HCEC 1CT (cell line): ENCODE results near the gene RHBDL1.
"Not testable (repeated sequence)": the region's sequence is repeated elsewhere in the genome, so short reads cannot be mapped to it uniquely, and the experiment has no call there.

Experiments used
- DNase-seq: peaks from one replicate; pipeline ENCODE4 v3.0.0-alpha.2; 2017

Gene RHBDL1

DNA sequence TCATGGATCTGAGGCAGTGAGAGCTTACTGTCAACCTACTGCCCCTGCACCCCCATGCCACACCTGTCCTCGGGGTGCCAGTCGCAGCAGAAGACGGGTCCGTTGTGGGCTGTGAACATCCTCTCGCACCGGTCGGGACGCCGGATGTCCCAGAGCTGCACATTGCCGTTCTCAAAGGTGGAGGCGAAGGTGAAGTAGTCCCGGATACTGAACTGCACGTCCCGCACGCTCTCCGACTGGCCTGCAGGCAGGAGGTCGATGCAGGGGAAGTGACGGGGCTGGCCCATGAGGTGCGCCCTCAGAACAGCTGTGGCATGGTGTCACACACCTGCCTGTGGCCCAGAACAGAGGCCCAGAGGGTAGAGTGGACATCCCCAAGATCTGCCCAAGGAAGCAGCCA lies 12.0 kb downstream of the RHBDL1 start:
- no peak for DNase-seq

DNA sequence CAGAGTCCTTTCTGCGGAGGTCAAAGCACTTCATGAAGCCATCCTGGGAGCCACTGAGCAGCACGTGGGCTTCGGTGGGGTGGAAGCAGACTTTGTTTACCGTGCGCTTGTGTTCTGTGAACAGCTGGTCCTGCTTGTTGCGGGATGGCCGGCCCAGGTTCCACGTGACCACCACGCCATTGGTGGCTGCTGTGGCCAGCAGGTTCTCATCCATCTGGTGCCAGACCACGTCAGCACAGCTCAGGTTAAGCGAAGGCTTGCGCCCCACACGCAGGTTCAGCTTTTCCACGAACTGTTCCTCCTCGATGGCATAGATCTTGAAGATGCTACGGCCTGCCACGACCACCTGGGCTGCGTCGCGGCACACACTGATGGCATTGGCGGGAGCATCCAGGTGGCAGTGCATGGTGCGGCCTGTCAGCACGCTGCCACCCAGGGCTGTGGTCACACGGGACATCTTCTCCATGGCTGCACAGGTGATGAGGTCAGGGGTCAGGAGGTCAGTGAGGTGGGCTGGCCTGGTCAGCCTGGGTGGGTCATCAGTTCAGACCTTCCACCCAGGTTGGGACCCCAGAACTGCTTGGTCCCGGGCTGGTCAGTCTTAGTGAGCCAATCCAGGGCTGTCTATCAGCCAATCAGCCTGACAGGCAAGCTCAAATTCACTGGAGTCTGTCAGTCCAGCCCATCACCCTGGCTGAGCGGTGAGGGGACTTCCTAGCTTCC lies 13.9 kb downstream of the RHBDL1 start:
- no peak for DNase-seq

DNA sequence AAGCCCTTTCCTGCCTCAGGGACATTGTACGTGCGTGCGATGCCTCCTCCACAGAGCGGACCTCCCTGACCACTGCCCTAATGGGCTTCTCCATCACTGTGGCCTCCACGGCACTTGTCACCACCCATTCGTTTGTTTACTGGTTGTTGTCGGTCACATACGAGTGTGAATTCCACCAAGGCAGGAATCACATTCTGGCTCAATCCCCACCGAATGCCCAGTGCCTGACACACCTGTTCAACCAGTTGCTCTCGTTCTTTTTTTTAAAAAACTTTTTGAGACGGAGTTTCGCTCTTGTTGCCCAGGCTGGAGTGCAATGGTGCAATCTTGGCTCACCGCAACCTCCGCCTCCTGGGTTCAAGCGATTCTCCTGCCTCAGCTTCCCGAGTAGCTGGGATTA lies 15.8 kb downstream of the RHBDL1 start:
- not testable (repeated sequence) for DNase-seq

DNA sequence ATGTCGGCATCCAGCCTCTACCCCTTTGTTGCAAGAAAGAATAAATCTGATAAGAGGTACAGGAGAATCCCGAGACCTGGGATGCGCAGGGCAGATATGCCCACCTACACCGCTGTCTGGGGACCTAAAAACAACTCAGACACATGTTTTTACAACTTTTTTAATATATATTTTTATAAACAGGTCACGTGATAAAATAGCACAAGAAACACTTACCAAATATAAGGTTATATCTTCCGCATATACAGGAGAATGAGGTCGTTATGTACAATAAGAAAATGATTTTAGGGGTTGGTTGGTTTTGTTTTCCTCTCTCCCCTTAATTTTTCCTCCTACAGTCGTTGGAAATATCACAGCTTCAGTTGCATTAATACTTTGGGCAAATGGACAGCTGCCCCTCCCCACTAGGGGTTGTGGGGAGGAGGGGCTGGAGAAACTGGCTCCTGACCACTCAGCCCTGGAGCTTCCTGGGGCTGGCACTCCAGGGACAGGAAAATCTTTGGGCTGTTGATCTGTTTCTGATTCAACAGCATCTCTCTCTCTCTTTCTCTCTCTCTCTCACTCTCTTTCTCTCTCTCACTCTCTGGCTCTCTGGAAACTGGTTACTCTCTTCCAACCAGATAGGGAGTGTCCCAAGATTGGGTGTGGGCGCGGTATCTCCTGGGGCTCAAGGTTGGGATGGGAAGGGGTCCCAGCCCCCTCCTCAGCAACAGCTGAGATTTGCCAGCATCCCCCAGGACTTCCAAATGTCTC lies 17.1 kb downstream of the RHBDL1 start:
- no peak for DNase-seq

DNA sequence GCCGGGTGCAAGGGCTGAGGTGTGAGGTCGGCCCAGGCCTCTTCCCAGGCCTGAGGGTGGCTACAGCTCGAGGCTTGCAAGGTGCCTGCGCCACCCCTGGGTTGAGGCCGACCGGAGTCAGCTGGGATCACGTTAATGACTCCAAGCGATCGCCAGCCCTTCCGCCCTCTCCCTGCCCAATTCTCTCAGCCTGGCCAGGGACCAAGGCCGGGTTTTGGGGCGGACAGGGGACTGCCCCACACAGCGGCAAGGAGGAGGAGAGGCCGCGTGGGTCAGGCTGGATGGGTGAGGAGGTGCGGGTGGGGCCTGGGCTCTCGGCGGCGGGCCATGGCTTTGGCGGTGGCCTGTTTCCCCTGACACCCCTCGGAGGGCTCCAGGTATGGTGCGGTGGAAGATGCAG lies 17.9 kb downstream of the RHBDL1 start:
- DNase-seq = no peak

DNA sequence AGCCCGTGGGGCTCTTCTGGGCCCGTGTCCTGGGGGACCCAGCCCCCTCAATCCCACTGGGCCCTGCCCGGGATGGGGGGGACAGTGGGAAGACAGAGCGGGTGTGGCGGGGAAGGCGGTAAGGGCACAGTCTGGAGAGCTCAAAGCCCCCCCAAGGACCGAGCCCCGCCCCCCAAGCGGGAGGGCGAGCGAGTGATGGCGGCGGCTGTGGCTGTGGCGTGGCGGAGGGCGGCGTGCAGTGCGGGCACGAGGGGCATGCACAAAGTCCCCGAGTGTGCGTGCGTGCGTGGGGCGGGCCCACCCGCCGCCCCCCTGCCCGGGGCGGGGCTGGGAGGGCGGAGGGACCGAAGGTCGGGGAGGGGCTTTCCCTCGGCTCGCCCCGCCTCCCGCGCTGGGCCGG lies 18.3 kb downstream of the RHBDL1 start:
- no peak for DNase-seq

DNA sequence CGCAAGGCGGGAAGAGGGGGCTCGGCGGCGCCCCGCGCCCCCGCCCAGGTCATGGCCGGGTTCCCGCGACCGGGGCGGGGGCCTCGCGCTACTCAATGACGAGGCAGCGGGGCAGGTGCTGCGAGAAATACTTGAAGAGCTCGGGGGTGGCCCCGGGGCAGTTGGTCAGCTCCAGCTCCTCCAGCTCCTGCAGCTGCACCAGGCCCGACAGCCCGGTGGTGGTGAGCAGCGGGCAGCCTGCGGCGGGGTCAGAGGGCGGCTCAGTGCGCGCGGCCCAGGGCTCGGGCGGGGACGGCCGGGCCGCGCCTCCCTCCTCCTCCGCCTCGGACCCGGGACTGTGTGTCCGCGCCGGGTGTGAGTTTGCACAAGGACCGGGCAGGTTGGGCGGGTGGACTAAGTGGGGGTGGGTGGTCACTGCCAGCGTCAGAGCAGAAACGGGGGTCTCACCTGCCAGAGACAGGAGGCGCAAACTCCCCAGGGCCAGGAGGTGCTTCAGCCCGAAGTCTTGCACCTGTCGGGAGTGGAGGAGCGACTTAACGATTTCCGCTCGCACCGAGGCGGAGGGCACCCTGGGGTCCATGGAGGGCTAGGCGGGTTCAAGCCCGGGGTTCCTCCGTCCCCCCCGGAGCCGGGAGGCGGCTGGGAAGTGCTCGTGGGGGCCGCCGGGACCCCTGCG lies 18.9 kb downstream of the RHBDL1 start:
- no peak for DNase-seq

DNA sequence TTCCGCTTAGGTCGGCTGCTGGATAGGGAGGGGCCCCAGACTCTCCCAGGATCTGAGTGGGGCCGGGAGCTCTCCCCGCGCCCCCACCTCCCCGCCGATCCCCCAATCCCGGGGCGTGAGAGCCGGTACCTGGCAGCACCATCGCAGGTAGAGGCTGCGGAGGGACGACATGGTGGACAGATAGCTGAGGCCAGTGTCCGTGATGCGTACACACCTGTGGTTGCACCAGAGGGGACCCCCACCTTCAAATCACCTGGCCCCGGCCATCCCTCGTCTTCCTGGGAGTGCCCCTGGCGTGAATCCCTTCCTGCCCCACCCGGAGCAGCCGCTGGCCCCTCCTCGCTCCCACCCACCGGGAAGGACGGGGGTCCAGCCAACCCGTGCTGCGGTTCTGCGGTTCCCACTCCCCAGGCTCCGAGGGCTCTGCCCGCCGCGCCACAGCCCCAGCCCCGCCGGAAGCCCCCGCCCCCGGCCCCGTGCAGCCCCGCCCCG lies 19.4 kb downstream of the RHBDL1 start:
- DNase-seq = no peak

DNA sequence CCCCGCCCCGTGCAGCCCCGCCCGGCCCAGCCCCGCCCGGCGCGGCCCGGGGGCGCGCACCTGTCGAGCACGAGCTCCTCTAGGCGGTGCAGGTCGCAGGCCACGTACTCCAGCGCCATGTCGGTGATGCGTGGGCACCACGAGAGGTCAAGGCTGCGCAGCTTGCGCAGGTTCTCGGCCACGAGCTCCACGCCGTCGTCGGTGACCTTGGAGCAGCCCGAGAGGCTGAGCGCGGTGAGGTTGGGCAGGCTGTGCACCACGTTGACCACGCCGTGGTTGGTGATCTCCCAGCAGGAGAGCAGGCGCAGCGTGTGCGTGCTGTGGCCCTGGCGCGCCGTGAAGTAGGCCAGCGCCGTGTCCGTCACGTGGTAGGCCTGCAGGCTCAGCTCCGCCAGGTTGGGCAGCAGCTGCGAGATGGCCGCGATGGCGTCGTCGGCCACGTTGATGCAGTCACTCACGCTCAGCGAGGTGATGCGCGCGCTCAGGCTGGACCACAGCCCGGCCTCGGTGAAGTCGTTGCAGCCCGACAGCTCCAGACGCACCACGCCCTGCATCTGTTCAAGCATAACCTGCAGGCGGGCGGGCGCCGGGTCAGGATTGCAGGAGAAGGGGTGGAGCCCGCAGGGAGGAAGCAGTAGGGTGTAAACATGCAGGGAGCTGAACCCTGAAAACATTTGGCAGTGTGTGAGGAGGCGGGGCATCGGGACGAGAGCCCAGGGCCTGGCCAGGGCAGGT lies 20.1 kb downstream of the RHBDL1 start:
- no peak for DNase-seq

DNA sequence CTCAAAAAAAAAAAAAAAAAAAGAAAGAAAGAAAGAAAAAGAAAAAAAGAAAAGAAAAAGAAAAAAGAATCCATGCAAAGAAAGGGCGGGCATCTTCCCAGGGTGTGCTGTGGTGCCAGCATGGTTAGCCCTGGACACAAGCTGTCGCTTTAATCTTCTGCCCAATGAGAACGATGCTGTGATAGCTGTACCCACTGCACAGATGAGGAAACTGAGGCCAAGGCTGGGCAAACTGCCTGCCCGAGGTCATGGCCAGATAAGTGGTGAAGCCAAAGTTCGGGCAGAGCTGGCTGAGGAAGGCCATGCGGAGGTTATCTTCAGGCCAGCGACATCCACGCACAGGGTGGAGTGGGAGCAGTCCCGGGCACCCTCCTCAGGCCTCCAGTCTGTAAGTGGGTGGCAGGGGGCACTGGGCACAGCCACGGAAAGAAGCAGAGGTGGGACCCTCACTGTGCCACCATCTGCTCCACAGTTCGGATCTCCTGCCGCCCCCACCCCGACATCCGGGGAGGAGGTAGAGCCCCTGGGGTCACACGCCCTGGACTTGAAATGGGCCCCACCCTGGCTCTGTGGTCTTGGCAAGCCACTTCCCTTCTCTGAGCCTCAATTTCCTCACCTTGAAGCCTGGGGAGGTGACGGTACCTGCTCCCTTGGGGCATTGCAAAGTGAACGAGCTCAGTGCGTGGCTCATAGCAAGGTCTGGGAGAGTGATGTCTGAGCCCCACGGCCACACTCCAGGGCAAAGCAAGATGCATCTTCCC lies 23.6 kb downstream of the RHBDL1 start:
- no peak for DNase-seq

DNA sequence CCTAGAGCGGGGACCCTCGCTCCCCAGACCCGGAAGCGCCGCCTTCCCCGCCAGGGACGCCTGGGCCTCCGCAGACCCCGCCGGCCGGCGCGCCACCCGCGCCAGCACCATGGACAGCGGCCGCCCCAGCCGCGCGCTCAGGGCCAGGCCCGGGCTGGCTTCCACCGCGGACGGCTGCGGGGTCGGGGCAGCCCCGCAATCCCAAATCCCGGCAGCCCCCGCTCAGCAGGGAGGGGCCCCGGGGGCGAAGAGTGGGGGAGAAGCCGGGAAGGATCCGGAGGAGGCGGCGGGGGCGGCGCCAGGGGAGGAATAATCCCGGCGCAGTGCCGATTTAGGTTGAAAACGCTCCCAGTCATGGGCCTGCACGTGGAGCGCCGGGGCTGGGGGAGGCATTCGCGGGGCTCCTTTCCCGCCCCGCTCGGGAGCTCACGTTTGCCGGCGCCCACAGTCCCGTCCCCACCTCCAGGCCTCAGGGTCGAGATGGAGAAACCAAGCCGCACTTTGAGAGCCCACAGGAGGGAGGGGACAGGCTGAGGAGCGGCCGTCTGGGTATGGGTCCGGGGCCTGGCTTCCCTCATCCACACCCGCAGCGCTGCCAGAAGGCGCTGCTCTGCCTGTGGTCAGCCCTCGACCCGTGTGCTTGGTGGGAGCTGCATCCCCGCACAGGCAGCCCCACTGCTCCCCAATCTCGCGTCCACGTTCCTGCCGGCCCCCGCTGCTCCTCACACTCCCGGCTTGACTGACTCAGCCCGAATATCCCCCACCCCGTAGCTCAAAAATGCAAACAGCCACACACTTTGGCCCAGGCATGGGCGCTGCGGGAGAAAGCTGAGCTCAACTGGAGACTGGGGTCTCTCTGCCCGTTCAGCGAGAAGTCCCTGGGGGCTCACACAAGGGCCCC lies 25.5 kb downstream of the RHBDL1 start:
- DNase-seq = no peak

DNA sequence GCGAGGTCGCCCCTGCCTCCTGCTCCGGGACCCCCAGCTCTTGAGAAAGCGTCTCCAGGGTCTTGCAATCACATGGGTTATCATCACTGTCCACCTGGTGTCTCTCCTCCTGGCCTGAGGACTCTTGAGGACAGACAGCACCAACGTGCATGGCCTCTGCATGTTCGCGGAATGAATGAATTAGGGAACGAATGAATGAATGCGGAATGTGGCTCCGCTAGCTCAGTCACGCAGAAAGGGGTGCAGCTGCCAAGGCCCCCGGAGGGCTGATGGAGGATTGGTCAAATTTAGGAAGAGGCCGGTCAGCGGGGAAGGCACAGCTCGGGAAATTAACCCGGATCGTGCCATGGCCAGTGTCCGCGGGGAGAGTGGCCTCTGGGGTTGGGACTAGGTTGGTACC lies 26.9 kb downstream of the RHBDL1 start:
- no peak for DNase-seq

DNA sequence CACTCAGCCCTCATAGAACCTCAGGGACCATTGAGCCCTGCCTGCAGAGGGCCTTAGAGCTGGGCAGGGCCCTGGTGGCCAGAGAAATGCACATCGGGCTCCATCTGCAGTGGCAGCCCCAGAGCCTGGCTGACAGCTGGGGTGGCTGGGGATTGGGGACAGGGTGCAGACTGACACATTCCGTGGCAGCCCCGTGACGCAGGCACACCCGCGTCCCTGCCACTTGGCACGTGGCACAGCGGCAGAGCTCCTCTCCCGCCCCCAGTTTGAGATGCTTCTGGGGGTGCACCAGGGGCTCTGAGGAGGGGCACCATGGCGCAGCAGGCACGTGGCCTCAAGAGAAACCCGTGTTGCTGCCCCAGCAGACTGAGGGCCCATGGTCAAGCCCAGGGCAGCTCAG lies 27.9 kb downstream of the RHBDL1 start:
- no peak for DNase-seq

DNA sequence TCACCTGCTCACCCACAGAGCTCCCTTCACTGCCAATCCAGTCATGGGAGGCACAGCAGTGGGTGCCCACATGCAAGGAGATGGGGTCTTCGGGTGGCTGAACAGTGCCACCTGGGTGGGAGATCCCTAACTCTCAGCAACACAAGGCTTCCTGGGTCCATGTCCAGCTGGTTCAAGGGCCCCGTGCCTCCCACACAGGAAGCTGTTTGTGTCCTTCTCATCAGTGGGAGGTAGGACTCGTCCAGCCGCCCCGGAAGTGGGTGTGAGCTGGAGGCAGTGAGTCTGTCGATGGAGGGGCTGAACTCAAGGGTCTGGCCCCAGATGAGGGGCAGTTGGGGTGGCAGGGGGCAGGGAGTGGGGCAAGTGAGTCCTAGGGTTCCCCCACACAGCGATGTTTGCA lies 28.6 kb downstream of the RHBDL1 start:
- DNase-seq = no peak

DNA sequence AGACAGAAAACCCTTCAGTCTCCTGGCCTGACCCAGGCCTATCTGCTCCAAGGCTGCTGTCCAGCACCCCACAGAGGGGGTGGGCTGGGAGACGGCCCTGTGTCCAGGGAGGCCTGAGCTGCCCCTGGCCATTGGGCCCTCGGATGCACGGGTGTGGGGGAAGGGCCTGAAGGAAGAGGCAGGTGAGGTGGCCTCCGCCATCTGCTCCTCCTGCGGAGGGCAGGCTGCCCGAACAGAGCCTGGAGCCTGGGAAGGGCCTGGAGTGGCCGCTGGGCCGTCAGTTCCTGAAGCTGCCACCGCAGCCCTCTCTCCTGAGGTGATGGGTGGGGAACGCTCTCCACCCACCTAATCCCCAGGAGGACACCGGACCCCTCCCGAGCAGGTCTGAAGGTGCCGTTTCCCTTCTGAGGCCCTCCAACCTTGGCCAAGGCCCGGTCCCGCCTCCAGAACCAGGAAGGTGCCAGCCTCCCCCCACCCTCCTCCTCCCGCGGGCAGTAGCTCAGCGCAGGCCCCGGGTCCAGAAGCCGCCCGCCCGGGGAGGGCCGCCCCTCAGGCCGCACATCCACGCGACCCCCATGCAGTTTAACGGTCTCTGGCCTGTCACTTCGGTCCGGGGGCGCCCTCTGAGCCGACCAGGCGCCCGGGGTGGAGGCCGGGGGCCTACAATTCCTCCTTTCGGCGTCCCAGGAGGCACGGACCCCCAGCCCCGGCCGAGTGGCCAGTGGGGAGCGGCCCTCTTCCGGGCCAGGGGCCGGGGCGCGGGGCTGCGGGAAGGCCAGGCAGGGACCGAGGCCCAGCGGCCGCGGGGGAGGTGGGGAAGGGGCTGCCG lies 29.3 kb downstream of the RHBDL1 start:
- no peak for DNase-seq

DNA sequence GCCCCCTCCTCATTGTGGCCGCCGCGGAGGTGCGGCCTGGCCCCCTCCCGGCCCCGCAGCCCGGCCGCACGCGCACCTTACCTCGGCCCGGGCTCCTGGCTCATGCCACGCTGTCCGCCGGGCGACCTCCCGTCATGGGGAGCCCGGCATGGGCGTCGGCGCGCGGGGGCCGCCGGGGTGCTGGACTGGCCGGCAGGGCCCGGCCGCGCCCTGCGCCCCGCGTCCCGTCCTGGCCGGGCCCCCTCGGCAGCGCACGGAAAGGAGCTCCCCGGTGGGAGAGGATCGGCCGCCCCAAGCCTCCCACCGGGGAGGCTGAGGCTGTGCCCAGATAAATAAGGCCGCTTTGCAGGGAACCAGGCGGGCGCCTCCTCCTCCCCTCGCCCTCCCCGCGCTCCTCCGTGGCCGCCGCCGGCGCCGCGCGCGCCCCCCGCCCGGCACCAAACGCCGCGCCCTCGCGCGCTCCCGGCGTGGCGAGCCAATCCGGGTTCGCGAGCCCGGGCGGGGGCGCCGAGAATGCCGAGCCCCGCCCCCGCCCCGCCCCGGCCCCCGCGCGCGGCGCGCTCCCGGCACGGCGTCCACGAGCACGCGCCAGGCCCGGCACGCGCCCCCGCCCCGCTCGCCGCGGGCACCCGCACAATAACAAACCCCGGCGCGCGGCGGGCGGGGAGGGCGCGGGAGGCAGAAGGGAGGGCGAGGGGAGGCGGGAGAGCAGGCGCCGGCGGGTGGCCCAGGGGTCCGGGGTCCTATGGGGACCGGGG lies 30.1 kb downstream of the RHBDL1 start, which contains the start of gene FBXL16:
TSS of gene FBXL16 (minus strand) at position 371 of the 758 bp plus-strand sequence. CDS start 8,396 bp downstream, outside the sequence.
- no peak for DNase-seq

DNA sequence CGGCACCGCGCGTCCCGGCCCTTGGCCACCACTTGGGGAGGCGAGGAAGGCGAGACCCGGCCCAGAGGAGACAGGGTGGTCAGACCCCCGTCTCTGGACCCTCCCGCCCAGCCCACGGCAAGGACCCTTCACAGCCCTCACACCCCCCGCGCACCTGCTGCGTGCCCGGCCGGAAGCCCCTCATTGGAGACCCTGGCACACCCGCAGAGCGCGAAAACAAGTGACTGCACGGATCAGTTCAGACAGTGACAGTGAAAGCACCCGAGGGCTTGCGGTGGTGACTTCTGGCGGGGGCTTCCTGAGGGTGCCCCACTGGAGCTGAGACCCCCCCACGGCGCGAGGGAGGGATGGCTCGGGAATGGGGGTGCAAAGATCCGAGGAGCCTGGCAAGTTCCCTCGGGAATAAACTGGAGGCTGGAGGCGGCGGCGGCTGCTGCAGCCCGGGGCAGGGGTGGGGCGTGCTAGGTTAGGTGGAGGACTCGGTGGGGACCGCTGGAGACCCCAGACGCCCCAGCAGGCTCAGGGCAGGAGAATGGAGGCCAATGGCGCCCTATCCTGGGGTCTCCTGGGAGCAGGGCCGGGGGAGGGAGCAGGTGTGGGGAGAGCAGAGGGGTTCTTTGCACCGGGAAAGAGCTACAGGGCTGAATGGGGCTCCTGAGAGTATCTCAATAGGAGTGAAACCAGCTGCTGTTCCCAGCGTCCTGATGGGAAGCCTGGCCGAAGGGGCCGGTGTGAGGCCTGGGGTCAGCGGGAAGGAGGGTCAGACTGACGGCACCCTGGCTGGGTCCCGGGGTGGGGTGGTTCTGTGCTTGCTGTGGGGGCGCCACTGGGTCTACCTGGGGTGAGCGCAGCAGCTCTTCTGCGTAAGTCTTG lies 31.0 kb downstream of the RHBDL1 start:
- DNase-seq = no peak

DNA sequence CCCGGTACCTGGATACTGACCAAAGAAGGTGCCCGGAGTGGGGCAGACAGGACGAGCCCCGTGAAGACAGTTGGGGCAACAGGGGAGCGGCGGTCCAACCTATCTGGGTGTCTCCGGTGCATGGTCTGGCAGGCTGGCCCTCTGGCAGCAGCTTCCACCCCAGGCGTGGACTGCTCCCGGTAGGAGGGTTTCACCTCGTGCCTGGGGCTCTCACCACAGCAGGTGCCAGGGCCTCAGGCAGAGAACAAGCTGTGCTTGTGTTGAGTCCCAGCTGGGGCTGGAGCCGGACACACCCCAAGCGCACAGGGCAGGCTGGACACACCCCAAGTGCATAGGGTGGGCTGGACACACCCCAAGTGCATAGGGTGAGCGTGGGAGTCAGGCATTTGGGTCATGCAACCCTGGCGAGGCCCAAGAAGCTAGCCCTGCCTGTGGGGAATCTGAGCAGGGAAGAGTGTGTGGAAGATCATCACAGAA lies 31.6 kb downstream of the RHBDL1 start:
- no peak for DNase-seq
